ENCODE measurements around the gene SLC11A1.

Gene SLC11A1

GRCh38 chr2:218428846-218429558 is 46.9 kb downstream of the SLC11A1 start:
- Histone ChIP-seq H4K91ac (ENCODE audit: low read depth, low read length) (no peak overlapping the region), H4K8ac (ENCODE audit: low read depth, low read length) (no peak overlapping the region), H3K4me1 (ENCODE audit: control insufficient read depth in 1 of 2, insufficient read depth in 2 of 2, low read length in 2 of 2) (no peaks in the 10 kb centered on the region), H3K4me2 (ENCODE audit: low read length) (no peak overlapping the region), H3K27me3 (ENCODE audit: insufficient read depth, low read length) (no peaks in the 10 kb centered on the region), H3K14ac (ENCODE audit: low read length) (no peak overlapping the region), H2AK5ac (ENCODE audit: low read length) (no peak overlapping the region), H4K12ac (ENCODE audit: low read depth, low read length) (no peak overlapping the region), H2AFZ (ENCODE audit: insufficient read depth, low read length, poor library complexity) (no peak overlapping the region), H3K9me3 (ENCODE audit: insufficient read depth, low read depth, low read length) (peaks cover 2% of the 10 kb centered on the region), H3K79me1 (ENCODE audit: low read length) (no peaks in the 10 kb centered on the region), H3K4ac (ENCODE audit: low read depth, low read length) (no peak overlapping the region), H2BK5ac (ENCODE audit: low read depth, low read length, poor library complexity) (no peak overlapping the region), H3K27ac (ENCODE audit: low read depth, low read length) (no peak overlapping the region), H2BK120ac (ENCODE audit: insufficient read depth, low read length, poor library complexity) (no peak overlapping the region), H3K18ac (ENCODE audit: low read length) (no peak overlapping the region), H3K79me2 (ENCODE audit: control insufficient read depth, insufficient read depth, low read length, poor library complexity) (no peaks in the 10 kb centered on the region), H3K9ac (ENCODE audit: low read length) (no peak overlapping the region), H3K36me3 (ENCODE audit: control insufficient read depth in 1 of 2, insufficient read depth in 2 of 2, low read length in 2 of 2) (no peaks in the 10 kb centered on the region), H3K23ac (ENCODE audit: low read length) (no peak overlapping the region), H3K4me3 (ENCODE audit: low read depth, low read length) (no peak overlapping the region), H2BK12ac (ENCODE audit: low read length) (no peak overlapping the region)
- no peak for DNase-seq
- no CpG with 5 or more reads among the region's 24 CpGs for WGBS (ENCODE audit: extremely low coverage, insufficient coverage, insufficient read length)

- no peak overlapping the region for H4K91ac ChIP-seq (ENCODE audit: low read depth, low read length)
- no peak overlapping the region for H3K4me2 ChIP-seq (ENCODE audit: low read length)
- H3K18ac ChIP-seq (ENCODE audit: low read length): no peak overlapping the region
- H3K36me3 ChIP-seq (ENCODE audit: control insufficient read depth in 1 of 2, insufficient read depth in 2 of 2, low read length in 2 of 2): no peaks in the 10 kb centered on the region
- no peaks in the 10 kb centered on the region for H3K79me2 ChIP-seq (ENCODE audit: control insufficient read depth, insufficient read depth, low read length, poor library complexity)
- no peak overlapping the region for H3K4me3 ChIP-seq (ENCODE audit: low read depth, low read length)
- no peak overlapping the region for H2BK5ac ChIP-seq (ENCODE audit: low read depth, low read length, poor library complexity)
- peaks cover 2% of the 10 kb centered on the region for H3K9me3 ChIP-seq (ENCODE audit: insufficient read depth, low read depth, low read length)
- no peak overlapping the region for H2AK5ac ChIP-seq (ENCODE audit: low read length)
- H3K14ac ChIP-seq (ENCODE audit: low read length): no peak overlapping the region
- H3K4me1 ChIP-seq (ENCODE audit: control insufficient read depth in 1 of 2, insufficient read depth in 2 of 2, low read length in 2 of 2): no peaks in the 10 kb centered on the region
- no peaks in the 10 kb centered on the region for H3K79me1 ChIP-seq (ENCODE audit: low read length)
- no peak overlapping the region for H4K12ac ChIP-seq (ENCODE audit: low read depth, low read length)
- H2AFZ ChIP-seq (ENCODE audit: insufficient read depth, low read length, poor library complexity): no peak overlapping the region
- no peak overlapping the region for H3K23ac ChIP-seq (ENCODE audit: low read length)
- no peak overlapping the region for H4K8ac ChIP-seq (ENCODE audit: low read depth, low read length)
- no peak overlapping the region for H3K9ac ChIP-seq (ENCODE audit: low read length)
- H2BK120ac ChIP-seq (ENCODE audit: insufficient read depth, low read length, poor library complexity): no peak overlapping the region
- WGBS (ENCODE audit: extremely low coverage, insufficient coverage, insufficient read length): 100% methylated on average over 2 of the region's 9 CpGs
- H2BK12ac ChIP-seq (ENCODE audit: low read length): no peak overlapping the region
- DNase-seq: no peak
- H3K27me3 ChIP-seq (ENCODE audit: insufficient read depth, low read length): no peaks in the 10 kb centered on the region
- H3K4ac ChIP-seq (ENCODE audit: low read depth, low read length): no peak overlapping the region
- no peak overlapping the region for H3K27ac ChIP-seq (ENCODE audit: low read depth, low read length)
Measured at GRCh38 chr2:218429911-218430692, 48.0 kb downstream of the SLC11A1 start.

GRCh38 chr2:218430721-218431120 is 48.6 kb downstream of the SLC11A1 start:
- Histone ChIP-seq H3K79me1 (ENCODE audit: low read length) (no peaks in the 10 kb centered on the region), H3K4me1 (ENCODE audit: control insufficient read depth in 1 of 2, insufficient read depth in 2 of 2, low read length in 2 of 2) (no peaks in the 10 kb centered on the region), H2BK12ac (ENCODE audit: low read length) (no peak overlapping the region), H3K36me3 (ENCODE audit: control insufficient read depth in 1 of 2, insufficient read depth in 2 of 2, low read length in 2 of 2) (no peaks in the 10 kb centered on the region), H3K9ac (ENCODE audit: low read length) (no peak overlapping the region), H4K91ac (ENCODE audit: low read depth, low read length) (no peak overlapping the region), H3K14ac (ENCODE audit: low read length) (no peak overlapping the region), H3K9me3 (ENCODE audit: insufficient read depth, low read depth, low read length) (peaks cover 2% of the 10 kb centered on the region), H2BK120ac (ENCODE audit: insufficient read depth, low read length, poor library complexity) (no peak overlapping the region), H3K27me3 (ENCODE audit: insufficient read depth, low read length) (no peaks in the 10 kb centered on the region), H4K8ac (ENCODE audit: low read depth, low read length) (no peak overlapping the region), H3K23ac (ENCODE audit: low read length) (no peak overlapping the region), H2AFZ (ENCODE audit: insufficient read depth, low read length, poor library complexity) (no peak overlapping the region), H2AK5ac (ENCODE audit: low read length) (no peak overlapping the region), H3K4me2 (ENCODE audit: low read length) (no peak overlapping the region), H3K79me2 (ENCODE audit: control insufficient read depth, insufficient read depth, low read length, poor library complexity) (no peaks in the 10 kb centered on the region), H3K4me3 (ENCODE audit: low read depth, low read length) (no peak overlapping the region), H3K18ac (ENCODE audit: low read length) (no peak overlapping the region), H2BK5ac (ENCODE audit: low read depth, low read length, poor library complexity) (no peak overlapping the region), H4K12ac (ENCODE audit: low read depth, low read length) (no peak overlapping the region), H3K27ac (ENCODE audit: low read depth, low read length) (no peak overlapping the region), H3K4ac (ENCODE audit: low read depth, low read length) (no peak overlapping the region)
- no peak for DNase-seq
- whole genome bisulfite sequencing (ENCODE audit: extremely low coverage, insufficient coverage, insufficient read length): no CpG with 5 or more reads among the region's 11 CpGs

- Histone ChIP-seq H4K8ac (ENCODE audit: low read depth, low read length) (no peak overlapping the region), H2BK120ac (ENCODE audit: insufficient read depth, low read length, poor library complexity) (no peak overlapping the region), H3K4me3 (ENCODE audit: low read depth, low read length) (no peak overlapping the region), H3K4me1 (ENCODE audit: control insufficient read depth in 1 of 2, insufficient read depth in 2 of 2, low read length in 2 of 2) (no peaks in the 10 kb centered on the region), H2AK5ac (ENCODE audit: low read length) (no peak overlapping the region), H3K9ac (ENCODE audit: low read length) (no peak overlapping the region), H2BK12ac (ENCODE audit: low read length) (no peak overlapping the region), H3K14ac (ENCODE audit: low read length) (no peak overlapping the region), H3K23ac (ENCODE audit: low read length) (no peak overlapping the region), H3K4ac (ENCODE audit: low read depth, low read length) (no peak overlapping the region), H3K27ac (ENCODE audit: low read depth, low read length) (no peak overlapping the region), H3K27me3 (ENCODE audit: insufficient read depth, low read length) (no peaks in the 10 kb centered on the region), H2AFZ (ENCODE audit: insufficient read depth, low read length, poor library complexity) (no peak overlapping the region), H4K91ac (ENCODE audit: low read depth, low read length) (no peak overlapping the region), H3K18ac (ENCODE audit: low read length) (no peak overlapping the region), H3K79me2 (ENCODE audit: control insufficient read depth, insufficient read depth, low read length, poor library complexity) (no peaks in the 10 kb centered on the region), H3K9me3 (ENCODE audit: insufficient read depth, low read depth, low read length) (peaks cover 2% of the 10 kb centered on the region), H3K4me2 (ENCODE audit: low read length) (no peak overlapping the region), H2BK5ac (ENCODE audit: low read depth, low read length, poor library complexity) (no peak overlapping the region), H3K79me1 (ENCODE audit: low read length) (no peaks in the 10 kb centered on the region), H4K12ac (ENCODE audit: low read depth, low read length) (no peak overlapping the region), H3K36me3 (ENCODE audit: control insufficient read depth in 1 of 2, insufficient read depth in 2 of 2, low read length in 2 of 2) (no peaks in the 10 kb centered on the region)
- no CpG with 5 or more reads among the region's 10 CpGs for WGBS (ENCODE audit: extremely low coverage, insufficient coverage, insufficient read length)
- DNase-seq: no peak
Measured at GRCh38 chr2:218431878-218432277, 49.8 kb downstream of the SLC11A1 start.
